HG02938 (cell line): ENCODE data around the gene APOBEC3F.
"Not testable (repeated sequence)": the region's sequence is repeated elsewhere in the genome, so short reads cannot be mapped to it uniquely, and the experiment has no call there.

Source experiments
- ATAC-seq: cut with Tn5 transposase; IDR thresholded peaks from one replicate; pipeline ENCODE4 v1.9.1; 2021; ENCODE audit warnings: mild to moderate bottlenecking, moderate library complexity; ENCODE audit not compliant: unreplicated experiment

The APOBEC3F gene

GRCh38 chr22:39026509-39027150 is 14.0 kb upstream of the APOBEC3F start:
- no peak for ATAC-seq

DNA sequence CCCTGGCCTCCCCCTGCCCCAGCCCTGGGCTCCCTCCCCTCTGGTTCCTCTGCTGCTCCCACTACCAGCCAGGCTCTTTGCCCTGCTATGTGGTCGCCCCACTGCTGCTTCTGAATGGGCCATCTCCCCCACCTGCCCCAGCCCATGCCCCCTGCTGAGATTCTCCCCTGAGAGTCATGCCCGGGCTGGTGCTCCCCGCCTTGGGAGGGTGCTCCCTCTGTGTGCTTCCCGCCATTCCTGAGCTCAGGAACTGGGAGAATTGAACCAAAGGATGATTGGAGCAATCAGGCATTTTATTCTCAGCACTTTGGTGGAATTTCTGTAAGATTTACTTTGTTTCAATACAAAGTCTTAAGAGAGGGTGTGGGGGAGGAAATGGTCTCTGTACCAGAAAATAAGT is 12.9 kb upstream of the APOBEC3F start:
- ATAC-seq = no peak

- no peak for ATAC-seq
These were observed 12.4 kb upstream of the APOBEC3F start for GRCh38 chr22:39028281-39028680.

DNA sequence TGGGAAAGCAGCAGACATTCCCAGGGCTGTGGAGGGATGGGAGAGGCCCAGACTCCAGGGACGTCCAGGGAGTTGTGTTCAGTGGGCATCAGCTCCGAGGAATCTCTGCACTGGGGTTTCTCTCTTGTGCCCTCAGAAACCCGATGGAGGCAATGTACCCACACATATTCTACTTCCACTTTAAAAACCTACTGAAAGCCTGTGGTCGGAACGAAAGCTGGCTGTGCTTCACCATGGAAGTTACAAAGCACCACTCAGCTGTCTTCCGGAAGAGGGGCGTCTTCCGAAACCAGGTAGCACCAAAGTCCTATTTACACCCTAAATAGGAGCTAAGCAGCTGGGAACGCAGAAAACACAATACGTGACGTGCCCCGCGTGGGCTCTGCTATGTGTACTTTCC is 11.4 kb upstream of the APOBEC3F start:
- ATAC-seq = no peak

GRCh38 chr22:39030705-39031104 is 10.0 kb upstream of the APOBEC3F start:
- no peak for ATAC-seq

DNA sequence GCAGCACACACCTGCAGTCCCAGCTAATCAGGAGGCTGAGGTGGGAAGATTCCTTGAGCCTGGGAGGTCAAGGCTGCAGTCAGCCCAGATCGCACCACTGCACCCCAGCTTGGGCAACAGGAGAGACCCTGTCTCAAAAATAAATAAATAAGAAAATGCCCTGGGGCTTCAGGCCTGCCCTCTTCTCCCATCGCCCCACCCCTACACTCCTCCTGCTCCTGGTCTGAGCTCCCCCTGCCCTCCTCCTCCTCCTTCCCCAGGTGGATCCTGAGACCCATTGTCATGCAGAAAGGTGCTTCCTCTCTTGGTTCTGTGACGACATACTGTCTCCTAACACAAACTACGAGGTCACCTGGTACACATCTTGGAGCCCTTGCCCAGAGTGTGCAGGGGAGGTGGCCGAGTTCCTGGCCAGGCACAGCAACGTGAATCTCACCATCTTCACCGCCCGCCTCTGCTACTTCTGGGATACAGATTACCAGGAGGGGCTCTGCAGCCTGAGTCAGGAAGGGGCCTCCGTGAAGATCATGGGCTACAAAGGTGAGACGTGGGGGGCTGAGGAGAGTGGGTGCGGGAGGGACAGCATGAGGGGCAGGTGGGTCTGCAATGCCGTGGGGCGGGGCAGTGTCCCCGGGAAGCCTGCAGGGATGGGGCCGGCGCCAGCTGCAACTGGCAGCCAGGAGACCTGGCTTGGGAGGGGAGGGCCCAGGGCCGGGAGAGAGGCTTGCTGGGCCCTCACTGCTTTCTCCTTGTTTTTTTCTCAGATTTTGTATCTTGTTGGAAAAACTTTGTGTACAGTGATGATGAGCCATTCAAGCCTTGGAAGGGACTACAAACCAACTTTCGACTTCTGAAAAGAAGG is 9.0 kb upstream of the APOBEC3F start:
- ATAC-seq = not testable (repeated sequence)

GRCh38 chr22:39037071-39037470 is 3.6 kb upstream of the APOBEC3F start:
- not testable (repeated sequence) for ATAC-seq

GRCh38 chr22:39039306-39040126 is 1.1 kb upstream of the APOBEC3F start:
- no peak for ATAC-seq

DNA sequence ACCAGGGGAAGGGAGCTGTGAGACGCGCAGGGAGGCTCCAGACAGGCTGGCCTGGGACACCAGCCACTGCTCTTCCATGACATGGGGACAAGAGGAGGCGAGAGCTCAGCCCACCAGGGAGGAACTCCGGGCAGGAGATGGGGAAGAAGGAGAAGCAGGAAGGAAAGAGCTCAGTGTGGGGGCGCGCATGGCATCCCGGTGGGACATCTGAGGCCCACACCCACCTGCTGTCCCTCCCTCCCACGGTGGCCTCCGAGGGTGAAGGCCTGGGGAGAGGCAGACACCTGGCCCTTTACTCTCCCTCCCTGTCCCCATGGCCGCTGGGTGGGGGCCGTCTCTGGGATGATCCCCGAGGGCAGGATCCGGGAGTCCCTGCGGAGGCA is 518 bp upstream of the APOBEC3F start:
- not testable (repeated sequence) for ATAC-seq

DNA sequence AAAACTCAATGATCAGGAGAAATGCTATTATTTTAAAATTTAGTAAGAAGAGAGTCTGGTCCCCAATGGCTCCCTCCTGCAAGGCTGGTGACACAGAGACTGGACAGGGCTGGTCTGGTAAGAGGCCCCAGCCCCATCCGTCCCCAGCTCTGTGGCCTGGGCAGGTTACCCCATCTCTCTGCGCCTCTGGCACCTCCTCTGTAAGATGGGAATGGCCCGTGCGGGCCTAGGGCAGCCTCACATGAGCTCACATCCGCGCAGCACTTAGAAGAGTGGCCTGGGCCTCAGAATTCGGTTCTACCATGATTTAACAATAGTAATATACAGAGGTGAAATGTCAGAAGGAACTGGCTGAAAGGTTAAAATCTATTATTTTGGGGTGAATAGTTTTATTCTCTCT is 1.2 kb downstream of the APOBEC3F start:
- ATAC-seq = no peak

DNA sequence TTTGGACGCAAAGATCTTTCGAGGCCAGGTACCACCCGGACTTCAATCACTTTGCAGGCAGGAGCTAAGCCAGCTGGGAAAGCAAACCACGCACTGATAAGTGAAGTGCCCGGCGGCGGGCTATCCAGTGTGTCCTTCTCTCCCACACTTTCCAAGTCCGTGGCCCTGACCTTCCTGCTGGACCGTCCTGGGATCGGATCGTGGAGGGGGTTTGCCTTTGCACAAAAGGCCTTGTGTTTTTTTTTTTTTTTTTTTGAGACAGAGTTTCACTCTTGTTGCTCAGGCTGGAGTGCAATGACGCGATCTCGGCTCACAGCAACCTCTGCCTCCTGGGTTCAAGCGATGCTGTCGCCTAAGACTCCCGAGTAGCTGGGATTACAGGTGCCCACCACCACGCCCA is 2.4 kb downstream of the APOBEC3F start:
- not testable (repeated sequence) for ATAC-seq

DNA sequence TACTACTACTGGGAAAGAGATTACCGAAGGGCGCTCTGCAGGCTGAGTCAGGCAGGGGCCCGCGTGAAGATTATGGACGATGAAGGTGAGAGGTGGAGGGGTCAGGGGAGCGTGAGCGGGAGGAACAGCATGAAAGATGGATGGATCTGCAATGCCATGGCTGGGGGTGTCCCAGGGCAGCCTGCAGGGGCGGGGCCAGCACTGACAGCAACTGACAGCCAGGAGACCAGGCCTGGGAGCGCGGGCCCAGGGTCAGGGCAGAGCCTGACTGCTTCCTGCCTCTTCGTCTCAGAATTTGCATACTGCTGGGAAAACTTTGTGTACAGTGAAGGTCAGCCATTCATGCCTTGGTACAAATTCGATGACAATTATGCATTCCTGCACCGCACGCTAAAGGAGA is 4.5 kb downstream of the APOBEC3F start:
- not testable (repeated sequence) for ATAC-seq

DNA sequence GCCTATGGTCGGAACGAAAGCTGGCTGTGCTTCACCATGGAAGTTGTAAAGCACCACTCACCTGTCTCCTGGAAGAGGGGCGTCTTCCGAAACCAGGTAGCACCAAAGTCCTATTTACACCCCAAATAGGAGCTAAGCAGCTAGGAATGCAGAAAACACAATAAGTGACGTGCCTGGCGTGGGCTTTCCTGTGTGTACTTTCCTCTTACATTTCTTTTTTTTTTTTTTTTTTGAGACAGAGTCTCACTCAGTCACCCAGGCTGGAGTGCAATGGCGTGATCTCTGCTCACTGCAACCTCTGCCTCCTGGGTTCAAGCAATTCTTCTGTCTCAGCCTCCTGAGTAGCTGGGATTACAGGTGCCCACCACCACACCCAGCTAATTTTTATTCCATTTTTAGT is 8.8 kb downstream of the APOBEC3F start:
- not testable (repeated sequence) for ATAC-seq

- ATAC-seq = not testable (repeated sequence)
These were observed 11.3 kb downstream of the APOBEC3F start for GRCh38 chr22:39051844-39052495.

GRCh38 chr22:39055658-39056057 is 15.0 kb downstream of the APOBEC3F start:
- no peak for ATAC-seq

GRCh38 chr22:39061290-39061689 is 20.6 kb downstream of the APOBEC3F start:
- not testable (repeated sequence) for ATAC-seq

GRCh38 chr22:39061951-39062350 is 21.3 kb downstream of the APOBEC3F start:
- ATAC-seq = not testable (repeated sequence)

DNA sequence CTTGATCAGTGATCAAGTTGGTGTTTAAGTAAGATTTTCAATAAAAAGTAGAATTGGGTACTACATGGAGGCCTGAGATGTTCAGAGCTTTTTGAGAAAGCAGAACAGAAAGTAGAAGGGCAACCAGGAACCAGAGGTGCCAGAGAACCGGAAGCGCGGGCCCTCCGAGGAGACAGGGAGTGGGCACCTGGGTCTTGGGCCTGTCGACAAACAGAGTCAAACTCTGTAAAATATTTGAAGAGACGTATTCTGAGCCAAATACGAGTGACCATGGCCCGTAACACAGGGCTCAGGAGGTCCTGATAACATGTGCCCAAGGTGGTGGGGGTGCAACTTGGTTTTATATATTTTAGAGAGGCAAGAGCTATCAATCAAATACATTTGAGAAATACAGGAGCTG is 23.2 kb downstream of the APOBEC3F start:
- ATAC-seq = not testable (repeated sequence)

- not testable (repeated sequence) for ATAC-seq
These were observed 26.0 kb downstream of the APOBEC3F start for GRCh38 chr22:39066442-39067276.
